ENCODE measurements around the gene FAM221B. TPM values are rescaled to one million over a fixed set of nuclear protein-coding genes. Genes with fewer than 3 reads are reported as not detected.

FAM221B gene
- total RNA-seq, 1 experiment from 2014 or later, result not detected

DNA sequence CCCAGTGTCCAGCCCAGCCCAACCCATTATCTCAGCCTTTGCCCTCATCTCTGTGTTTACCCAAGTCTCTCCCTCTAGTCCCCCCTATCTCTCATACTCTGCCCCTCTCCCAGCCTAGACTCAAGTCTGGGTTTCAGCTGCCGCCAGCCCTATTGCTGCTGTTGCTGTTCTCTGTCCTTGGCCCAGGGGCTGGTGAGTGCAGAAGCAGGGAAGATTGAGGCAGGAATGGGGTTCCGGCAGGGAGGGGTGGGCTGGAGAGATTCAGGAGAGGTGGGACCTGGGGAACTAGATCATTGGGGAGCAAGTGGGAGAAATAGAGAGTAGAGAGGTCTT, 1.2 kb upstream of the FAM221B start:
- Histone ChIP-seq H3K4me1 (ENCODE audit: insufficient read depth, low read length, poor library complexity, severe bottlenecking) (peaks cover 9% of the 10 kb centered on the region), H3K27me3 (replicated peaks; ENCODE audit: insufficient read depth, low read depth, low read length, poor library complexity) (no peaks in the 10 kb centered on the region), H3K27ac (ENCODE audit: low read depth, low read length, poor library complexity, severe bottlenecking) (peak overlapping the region; percentile 63), H3K9me3 (ENCODE audit: low read depth, low read length, poor library complexity, severe bottlenecking) (no peaks in the 10 kb centered on the region), H3K4me3 (ENCODE audit: low read depth, low read length, poor library complexity, severe bottlenecking) (peak overlapping the region; percentile 61), H3K36me3 (ENCODE audit: insufficient read depth, low read length, poor library complexity, severe bottlenecking) (no peaks in the 10 kb centered on the region)
- no peak for DNase-seq (ENCODE audit: low spot score)
- ChIA-PET CTCF (no interaction called here), POLR2A (ENCODE audit: low non-redundant PET) (no interaction called here)
- TF ChIP-seq EZH2 (IDR thresholded peaks at IDR 0.05; ENCODE audit: borderline replicate concordance, low read depth, low read length, poor library complexity, severe bottlenecking) (no peak), CTCF (conservative IDR thresholded peaks at IDR 0.05; ENCODE audit: low read depth, low read length) (no peak)
- no TSS peak for BruUV-seq (replicated peaks)
- intact Hi-C loops (cut with micrococcal nuclease; ENCODE audit: unreplicated experiment), result loop anchor here (5.0 kb wide), 1 partner anchor 53 kb away; no protein-coding TSS in a partner anchor

GRCh38 chr9:35829084-35829763, 692 bp upstream of the FAM221B start, which contains the start of gene TMEM8B:
Gene TMEM8B (plus strand): TSS chr9:35829228. CDS start chr9:35829448, 220 bp downstream.
- DNase-seq (ENCODE audit: low spot score), result peak; percentile 96
- BruUV-seq (replicated peaks), result no TSS peak
- no peaks in the 10 kb centered on the region for H3K27me3 ChIP-seq (replicated peaks; ENCODE audit: insufficient read depth, low read depth, low read length, poor library complexity)
- no peaks in the 10 kb centered on the region for H3K36me3 ChIP-seq (ENCODE audit: insufficient read depth, low read length, poor library complexity, severe bottlenecking)
- no peaks in the 10 kb centered on the region for H3K9me3 ChIP-seq (ENCODE audit: low read depth, low read length, poor library complexity, severe bottlenecking)
- POLR2A ChIA-PET (ENCODE audit: low non-redundant PET), result interaction anchor here (0.6 kb wide), 1 partner anchor 70 kb away, joined by 10 read pairs; no protein-coding TSS in a partner anchor
- peaks cover 9% of the 10 kb centered on the region for H3K4me1 ChIP-seq (ENCODE audit: insufficient read depth, low read length, poor library complexity, severe bottlenecking)
- peak within 1 kb of the TSS; percentile 61 for H3K4me3 ChIP-seq (ENCODE audit: low read depth, low read length, poor library complexity, severe bottlenecking)
- peak within 1 kb of the TSS; percentile 63 for H3K27ac ChIP-seq (ENCODE audit: low read depth, low read length, poor library complexity, severe bottlenecking)
- CTCF ChIA-PET, result interaction anchor here (1.1 kb wide), 1 partner anchor 74 kb away, joined by 9 read pairs; no protein-coding TSS in a partner anchor
- TF ChIP-seq EZH2 (IDR thresholded peaks at IDR 0.05; ENCODE audit: borderline replicate concordance, low read depth, low read length, poor library complexity, severe bottlenecking) (no peak), CTCF (conservative IDR thresholded peaks at IDR 0.05; ENCODE audit: low read depth, low read length) (no peak)
- intact Hi-C loops (cut with micrococcal nuclease; ENCODE audit: unreplicated experiment), result loop anchor here (5.0 kb wide), 1 partner anchor 53 kb away; no protein-coding TSS in a partner anchor

- no peaks in the 10 kb centered on the region for H3K9me3 ChIP-seq (ENCODE audit: low read depth, low read length, poor library complexity, severe bottlenecking)
- TF ChIP-seq CTCF (conservative IDR thresholded peaks at IDR 0.05; ENCODE audit: low read depth, low read length) (no peak), EZH2 (IDR thresholded peaks at IDR 0.05; ENCODE audit: borderline replicate concordance, low read depth, low read length, poor library complexity, severe bottlenecking) (no peak)
- H3K27me3 ChIP-seq (replicated peaks; ENCODE audit: insufficient read depth, low read depth, low read length, poor library complexity), result no peaks in the 10 kb centered on the region
- POLR2A ChIA-PET (ENCODE audit: low non-redundant PET), result no interaction called here
- no TSS peak for BruUV-seq (replicated peaks)
- no peaks in the 10 kb centered on the region for H3K36me3 ChIP-seq (ENCODE audit: insufficient read depth, low read length, poor library complexity, severe bottlenecking)
- H3K27ac ChIP-seq (ENCODE audit: low read depth, low read length, poor library complexity, severe bottlenecking), result no peak overlapping the region
- H3K4me3 ChIP-seq (ENCODE audit: low read depth, low read length, poor library complexity, severe bottlenecking), result no peak overlapping the region
- H3K4me1 ChIP-seq (ENCODE audit: insufficient read depth, low read length, poor library complexity, severe bottlenecking), result peaks cover 9% of the 10 kb centered on the region
- no peak for DNase-seq (ENCODE audit: low spot score)
- CTCF ChIA-PET, result no interaction called here
- intact Hi-C loops (cut with micrococcal nuclease; ENCODE audit: unreplicated experiment), result loop anchor here (5.0 kb wide), 1 partner anchor 55 kb away; no protein-coding TSS in a partner anchor
These were observed 1.0 kb downstream of the FAM221B start for GRCh38 chr9:35827486-35827885.
